ENCODE results near the gene TEX2. TPM values are rescaled to one million over a fixed set of nuclear protein-coding genes. Genes with fewer than 3 reads are reported as not detected.

TEX2 gene
- total and polyA plus RNA-seq, 9 of the 15 experiments (the other 6 are each of a cell fraction or from before 2014, with no cell fraction given) = 4.1 to 27.6 (median 19.3) TPM

- FAIRE-seq (peak; percentile 70), DNase-seq (ENCODE audit: extremely low read depth in 1 of 4, low spot score in 3 of 4) (peak; percentile 60 to 74 (median 64)), ATAC-seq (peak; percentile 90)
- no TSS peak for BruUV-seq (replicated peaks)
- in situ Hi-C loops (cut with MboI) (no loop called here), intact Hi-C loops (cut with micrococcal nuclease) (loop anchor here (5.0 kb wide), 1 partner anchor 66 kb away; no protein-coding TSS in a partner anchor)
- ChIA-PET CTCF (ENCODE audit: low intra/inter-chr PET ratio) (interaction anchor here (0.7 to 1.4 kb wide), 2 partner anchors 66 to 75 kb away, joined by 3 to 5 read pairs; no protein-coding TSS in a partner anchor), POLR2A (interaction anchor here (0.6 to 2.4 kb wide), 10 partner anchors 9 to 286 kb away, joined by 3 to 13 read pairs (median 4); no protein-coding TSS in a partner anchor)
- 15% methylated on average over 11 of the region's 11 CpGs for WGBS (ENCODE audit: insufficient coverage, low coverage, missing lambda C conversion rate)
- Histone ChIP-seq H3K27ac (ENCODE audit: extremely low read depth, low read depth, low read length) (peak overlapping the region; percentile 71), H3K79me2 (ENCODE audit: control insufficient read depth, insufficient read depth, low read length) (peaks cover 79% of the 10 kb centered on the region), H3K9ac (ENCODE audit: insufficient read depth in 1 of 2, low read depth in 2 of 2, low read length in 2 of 2) (peak overlapping the region; percentile 40 to 78), H4K20me1 (replicated peaks; ENCODE audit: control insufficient read depth, insufficient read depth, low read length) (peaks cover 5% of the 10 kb centered on the region; the same call in 1 of the 2 replicates), H3K9me3 (replicated peaks; ENCODE audit: control insufficient read depth, insufficient read depth, low read depth, low read length) (no peaks in the 10 kb centered on the region), H3K27me3 (ENCODE audit: control insufficient read depth in 2 of 2, insufficient read depth in 2 of 2, low read length in 2 of 2) (no peaks in the 10 kb centered on the region), H3K4me2 (ENCODE audit: insufficient read depth, low read length) (peak overlapping the region; percentile 69), H3K9me1 (ENCODE audit: control insufficient read depth, insufficient read depth, low read length) (no peaks in the 10 kb centered on the region), H3K4me3 (no peak overlapping the region), H2AFZ (ENCODE audit: low read depth, low read length) (peak overlapping the region; percentile 61; the same call in 1 of the 2 replicates), H3K4me1 (replicated peaks in 1 of 2; ENCODE audit: control insufficient read depth in 2 of 2, insufficient read depth in 2 of 2, low read length in 2 of 2) (peaks cover 27 to 55% of the 10 kb centered on the region in 2 experiments; a peak in 4 of 5 replicates), H3K36me3 (ENCODE audit: control insufficient read depth, insufficient read depth, low read length) (peaks cover 21% of the 10 kb centered on the region)
- TF ChIP-seq NCOR1 (IDR thresholded peaks at IDR 0.05) = peak; percentile 17; the same call in 1 of the 2 replicates
- peak; percentile 44; the same call in 1 of the 2 replicates for TF ChIP-seq ARID1B (IDR thresholded peaks at IDR 0.05)
- TF ChIP-seq RAD51 (IDR thresholded peaks at IDR 0.05; ENCODE audit: borderline replicate concordance, low read depth) = 0 out of 2 replicates have a peak, but pooled peaks have one; percentile 23
- TF ChIP-seq ZNF174 (CRISPR knock-in tag; IDR thresholded peaks at IDR 0.05) = no peak
- no peak for TF ChIP-seq PHB (CRISPR knock-in tag; IDR thresholded peaks at IDR 0.05)
- peak; percentile 47; the same call in 1 of the 2 replicates for TF ChIP-seq TCF3 (CRISPR knock-in tag; IDR thresholded peaks at IDR 0.05)
- TF ChIP-seq FOXK2 (conservative IDR thresholded peaks at IDR 0.05 in 1 of 2, IDR thresholded peaks at IDR 0.05 in 1 of 2; ENCODE audit: low read depth in 2 of 2) = peak in 1 of 2 experiments; percentile 40; a peak in 1 of 4 replicates
- TF ChIP-seq CBFA2T3 (IDR thresholded peaks at IDR 0.05) = peak; percentile 68
- peak; percentile 40; the same call in 1 of the 2 replicates for TF ChIP-seq HDAC2 (IDR thresholded peaks at IDR 0.05)
- TF ChIP-seq POLR2AphosphoS5 (IDR thresholded peaks at IDR 0.05; ENCODE audit: control insufficient read depth, insufficient read depth, low read depth, low read length) = peak; percentile 41; the same call in 1 of the 2 replicates
- no peak for TF ChIP-seq HCFC1 (IDR thresholded peaks at IDR 0.05; ENCODE audit: low read depth, low read length)
- TF ChIP-seq NKRF (IDR thresholded peaks at IDR 0.05; ENCODE audit: borderline replicate concordance) = no peak
- no peak for TF ChIP-seq MYNN (IDR thresholded peaks at IDR 0.05)
- no peak for TF ChIP-seq MYNN (CRISPR knock-in tag; IDR thresholded peaks at IDR 0.05)
- TF ChIP-seq FUS (optimal IDR thresholded peaks at IDR 0.05; ENCODE audit: low read depth, low read length) = no peak
- no peak for TF ChIP-seq RNF2 (IDR thresholded peaks at IDR 0.05)
- no peak for TF ChIP-seq JUND (IDR thresholded peaks at IDR 0.05; ENCODE audit: borderline replicate concordance, low read depth, low read length)
- 0 out of 3 replicates have a peak, but pooled peaks have one; percentile 8 for TF ChIP-seq JUND (tag; IDR thresholded peaks at IDR 0.05; ENCODE audit: borderline replicate concordance, low read depth, low read length)
- TF ChIP-seq DPF2 (IDR thresholded peaks at IDR 0.05) = peak; percentile 25; the same call in 1 of the 2 replicates
- no peak for TF ChIP-seq MLLT1 (IDR thresholded peaks at IDR 0.05)
- TF ChIP-seq MTA3 (IDR thresholded peaks at IDR 0.05; ENCODE audit: borderline replicate concordance) = 0 out of 2 replicates have a peak, but pooled peaks have one; percentile 28
These were observed 46.5 kb downstream of the TEX2 start for GRCh38 chr17:64216338-64217248.
